Stimulated activated CD4-positive, alpha-beta T cell treated with anti-CD3 and anti-CD28 coated beads, Interleukin-4, amount 100 ng/mL, for 4 hours (primary cell): ENCODE results near the gene EFHC2.

Experiments
- DNase-seq, 2 experiments: peaks; one replicate each; pipeline ENCODE4 v3.0.0-alpha.2; 2020

EFHC2 gene, protein sequence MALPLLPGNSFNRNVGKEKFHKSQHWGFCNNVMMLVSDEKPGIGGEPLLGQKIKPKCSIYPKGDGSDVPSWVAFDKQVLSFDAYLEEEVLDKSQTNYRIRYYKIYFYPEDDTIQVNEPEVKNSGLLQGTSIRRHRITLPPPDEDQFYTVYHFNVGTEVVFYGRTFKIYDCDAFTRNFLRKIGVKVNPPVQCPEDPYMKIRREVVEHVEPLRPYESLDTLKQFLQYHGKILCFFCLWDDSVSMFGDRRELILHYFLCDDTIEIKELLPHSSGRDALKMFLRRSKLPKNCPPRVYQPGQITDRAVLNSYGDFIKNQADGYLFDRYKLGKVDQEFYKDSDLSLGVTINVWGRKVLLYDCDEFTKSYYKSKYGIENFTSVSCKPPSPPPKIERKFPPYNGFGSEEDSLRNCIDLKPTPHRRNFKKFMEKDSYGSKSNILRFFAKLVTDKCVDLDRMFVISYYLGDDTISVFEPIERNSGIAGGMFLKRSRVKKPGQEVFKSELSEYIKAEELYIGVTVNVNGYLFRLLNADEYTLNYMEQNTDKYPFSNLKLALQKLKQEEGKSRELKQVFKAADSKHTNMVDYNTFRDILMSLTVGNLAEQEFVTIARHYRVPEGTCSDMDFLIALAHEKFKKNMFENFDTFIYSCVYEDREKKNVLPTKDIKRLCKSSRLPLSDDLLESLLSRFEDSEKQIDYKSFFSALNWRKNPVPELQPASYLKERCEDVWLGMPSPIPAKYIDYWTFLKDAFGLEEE

DNA sequence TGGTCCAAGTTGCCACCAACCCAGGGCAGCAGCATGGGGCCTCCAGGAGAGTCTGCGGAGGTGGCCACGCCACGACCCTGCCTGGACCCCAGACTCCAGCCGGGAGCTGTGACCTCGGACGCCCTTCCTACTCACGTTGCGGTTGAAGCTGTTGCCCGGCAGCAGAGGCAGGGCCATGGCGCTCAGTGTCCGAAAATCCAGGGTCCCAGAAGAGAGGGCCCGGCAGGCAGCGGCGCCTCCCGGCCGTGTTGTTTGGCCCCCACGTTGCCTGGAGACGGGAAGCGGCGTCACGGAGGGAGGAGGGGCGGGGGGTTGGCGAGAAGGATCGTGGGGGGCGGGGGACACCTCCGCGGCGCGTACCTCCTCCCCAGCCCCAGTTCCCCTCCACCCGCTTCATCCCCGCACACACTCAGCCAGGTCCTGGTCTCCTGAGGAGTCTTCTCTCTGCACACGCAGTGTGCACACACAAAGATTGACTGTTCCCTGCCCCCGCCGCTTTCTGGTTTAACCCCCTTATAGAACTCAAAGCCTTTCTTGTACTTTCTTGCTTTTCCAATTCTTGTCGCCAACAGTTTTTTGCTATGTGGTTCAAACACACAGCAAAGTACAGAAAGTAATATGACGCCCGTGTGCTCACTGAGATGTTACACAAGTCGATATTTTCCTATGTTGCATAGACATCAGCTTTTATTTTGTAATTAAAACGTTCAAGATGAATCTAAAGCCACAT is at the start of gene EFHC2:
TSS of gene EFHC2 (minus strand) at position 261 of the 730 bp plus-strand sequence. CDS start at position 177, 84 bp downstream.
- DNase-seq = peak; percentile 19 to 21

- no peak for DNase-seq
Observed at GRCh38 chrX:44392767-44393166, 49.3 kb upstream of the EFHC2 start.

DNA sequence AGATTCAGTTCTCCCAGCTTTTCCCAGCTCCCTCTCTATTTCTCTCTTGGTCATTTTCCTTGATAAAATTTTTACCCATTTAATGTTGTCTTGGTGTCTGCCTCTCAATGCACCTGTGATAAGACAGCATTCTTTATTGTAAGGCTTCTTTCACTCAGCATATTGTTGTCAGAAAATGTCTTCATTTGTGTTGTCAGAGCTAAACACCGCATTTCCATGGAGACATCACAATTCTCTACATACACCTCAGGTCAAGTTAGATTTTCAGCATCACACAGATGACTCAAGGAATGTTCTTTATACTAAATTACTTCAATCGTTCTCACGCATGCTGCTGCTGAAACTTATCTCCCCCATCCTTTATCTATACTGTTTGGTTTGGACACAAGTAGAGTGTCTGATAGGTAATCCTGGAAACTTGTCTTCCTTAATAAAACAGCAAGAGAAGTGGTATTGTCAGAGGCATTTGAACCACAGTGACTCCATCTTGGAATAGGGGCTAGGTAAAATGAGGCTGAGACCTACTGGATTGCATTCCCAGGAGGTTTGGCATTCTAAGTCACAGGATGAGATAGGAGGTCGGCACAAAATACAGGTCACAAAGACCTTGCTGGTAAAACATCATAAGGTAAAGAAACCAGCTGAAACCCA is 41.3 kb upstream of the EFHC2 start:
- DNase-seq = no peak

DNA sequence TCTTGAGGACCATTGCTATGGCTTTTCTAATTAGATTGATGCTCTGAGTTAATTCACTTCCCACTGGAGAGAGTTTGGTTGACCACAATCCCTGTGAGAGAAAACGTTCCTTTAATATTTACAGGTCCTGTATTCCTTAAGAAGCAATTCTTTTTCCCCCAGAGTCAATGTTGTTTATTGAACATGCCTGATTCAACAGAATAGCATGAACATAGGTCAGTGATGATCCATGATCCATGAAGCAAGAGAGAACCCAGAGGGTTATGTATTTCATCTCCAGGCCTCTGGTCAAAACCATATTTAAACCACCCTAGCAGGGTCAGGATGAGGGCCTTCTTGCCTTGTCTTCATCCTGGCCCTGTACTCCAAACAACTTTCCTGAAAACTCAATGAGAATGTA is 39.4 kb upstream of the EFHC2 start:
- no peak for DNase-seq

- no peak for DNase-seq
Observed at GRCh38 chrX:44352758-44353157, 9.3 kb upstream of the EFHC2 start.

DNA sequence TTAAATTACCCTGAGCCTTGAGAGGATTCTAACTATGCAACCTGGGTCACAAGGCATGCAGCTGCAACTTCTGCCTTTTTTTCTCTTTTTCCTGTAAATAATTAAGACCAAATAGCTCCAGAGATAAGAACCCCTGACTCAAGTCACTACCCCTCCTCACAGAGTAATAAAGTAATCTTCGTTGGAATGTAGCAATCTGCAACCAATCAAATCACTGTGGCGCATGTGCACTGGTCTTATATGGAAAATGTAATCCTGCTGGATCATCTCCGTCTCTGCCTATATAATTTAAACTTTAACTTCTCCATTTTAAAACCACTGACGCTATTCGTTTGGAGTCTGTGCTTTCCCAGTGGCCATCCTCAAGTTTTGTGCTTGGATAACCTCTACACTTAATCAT is 6.1 kb upstream of the EFHC2 start:
- DNase-seq = no peak

DNA sequence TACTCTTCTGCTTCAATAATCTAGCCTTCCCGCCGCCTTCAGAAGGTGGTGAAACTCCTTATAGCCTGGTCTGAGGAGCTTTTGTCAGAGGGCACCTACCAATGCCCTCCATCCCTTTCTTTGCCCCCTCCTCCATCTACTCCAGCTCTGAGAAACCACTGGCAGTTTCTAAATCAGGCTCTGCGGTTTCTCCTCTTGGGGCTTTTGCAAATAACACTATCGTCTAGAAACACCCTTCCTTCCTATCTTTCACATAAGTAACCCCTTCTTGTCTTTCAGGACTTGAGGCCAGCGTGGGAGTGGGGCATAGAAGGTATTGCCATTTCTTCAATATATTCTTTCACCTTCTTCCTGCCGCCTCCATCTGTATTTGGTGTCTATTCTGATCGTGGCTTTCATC is 1.2 kb upstream of the EFHC2 start:
- DNase-seq = no peak

- DNase-seq = peak; percentile 25 to 46
Observed at GRCh38 chrX:44344194-44344593, 722 bp upstream of the EFHC2 start.

- DNase-seq = no peak
Observed at GRCh38 chrX:44342866-44343265, 606 bp downstream of the EFHC2 start.

DNA sequence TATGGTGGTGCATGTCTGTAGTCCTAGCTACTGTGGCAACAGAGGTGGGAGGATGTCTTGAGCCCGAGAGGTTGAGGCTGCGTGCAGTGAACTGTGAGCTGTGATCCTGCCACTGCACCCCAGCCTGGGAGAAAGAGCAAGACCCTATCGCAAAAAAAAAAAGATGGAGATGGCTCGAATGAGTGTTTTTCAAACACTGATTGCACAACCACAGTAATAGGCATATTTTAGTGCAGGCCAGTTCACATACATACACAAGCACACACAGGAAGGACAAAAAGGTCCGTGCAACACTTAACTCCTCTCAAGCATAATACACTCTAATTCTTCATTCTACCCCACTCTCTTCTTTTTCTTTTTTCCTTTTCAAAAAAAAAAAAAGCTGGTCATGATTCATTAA is 5.1 kb downstream of the EFHC2 start:
- DNase-seq = no peak

- no peak for DNase-seq
Observed at GRCh38 chrX:44332437-44332836, 11.0 kb downstream of the EFHC2 start.

DNA sequence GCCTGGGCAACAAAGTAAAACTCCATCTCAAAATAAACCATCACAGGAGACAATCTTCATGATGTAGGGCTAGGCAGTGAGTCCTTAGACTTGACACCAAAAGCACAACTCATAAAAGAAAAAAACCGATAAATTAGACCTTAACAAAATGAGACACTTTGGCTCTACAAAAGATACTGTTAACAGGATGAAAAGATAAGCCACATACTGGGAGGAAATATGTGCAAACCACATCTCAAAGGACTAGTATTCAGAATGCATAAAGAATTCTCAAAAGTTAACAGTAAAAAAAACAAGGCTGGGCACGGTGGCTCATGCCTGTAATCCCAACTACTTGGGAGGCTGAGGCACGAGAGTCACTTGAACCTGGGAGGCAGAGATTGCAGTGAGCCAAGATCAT is 13.2 kb downstream of the EFHC2 start:
- DNase-seq = no peak

GRCh38 chrX:44319550-44319949 is 23.9 kb downstream of the EFHC2 start:
- no peak for DNase-seq

DNA sequence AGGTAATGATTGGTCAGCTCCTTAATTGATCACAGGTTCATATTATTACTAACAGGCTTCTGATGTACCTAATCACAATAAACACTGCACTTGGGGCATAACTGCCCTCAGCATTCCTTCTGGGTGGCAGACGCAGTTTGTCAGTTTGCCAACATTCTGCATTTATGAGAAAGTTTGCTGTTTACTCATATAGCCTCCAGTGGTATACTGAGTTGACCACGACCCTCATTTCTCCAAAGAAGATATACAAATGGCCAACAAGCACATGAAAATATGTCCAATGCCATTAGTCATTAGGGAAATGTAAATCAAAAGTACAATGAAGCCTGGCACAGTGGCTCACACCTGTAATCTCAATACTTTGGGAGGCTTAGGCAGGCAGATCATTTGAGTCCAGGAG is 26.3 kb downstream of the EFHC2 start:
- no peak for DNase-seq

- no peak for DNase-seq
Observed at GRCh38 chrX:44314808-44315207, 28.7 kb downstream of the EFHC2 start.

- no peak for DNase-seq
Observed at GRCh38 chrX:44314259-44314734, 29.2 kb downstream of the EFHC2 start.

DNA sequence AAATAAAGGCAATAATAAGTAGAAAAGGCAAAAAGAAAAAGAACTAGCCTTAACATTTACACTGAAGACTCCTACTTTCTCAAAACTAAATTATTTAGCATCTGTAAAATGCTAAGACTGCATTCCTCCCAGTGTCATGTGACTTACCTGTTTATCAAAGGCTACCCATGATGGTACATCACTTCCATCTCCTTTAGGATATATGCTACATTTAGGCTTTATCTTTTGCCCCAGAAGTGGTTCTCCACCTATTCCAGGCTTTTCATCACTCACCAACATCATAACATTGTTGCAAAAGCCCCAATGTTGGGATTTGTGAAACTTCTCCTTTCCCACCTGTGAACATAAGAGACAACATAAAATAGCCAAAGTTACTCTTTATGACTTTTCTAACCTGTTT is 31.1 kb downstream of the EFHC2 start:
- DNase-seq = no peak

DNA sequence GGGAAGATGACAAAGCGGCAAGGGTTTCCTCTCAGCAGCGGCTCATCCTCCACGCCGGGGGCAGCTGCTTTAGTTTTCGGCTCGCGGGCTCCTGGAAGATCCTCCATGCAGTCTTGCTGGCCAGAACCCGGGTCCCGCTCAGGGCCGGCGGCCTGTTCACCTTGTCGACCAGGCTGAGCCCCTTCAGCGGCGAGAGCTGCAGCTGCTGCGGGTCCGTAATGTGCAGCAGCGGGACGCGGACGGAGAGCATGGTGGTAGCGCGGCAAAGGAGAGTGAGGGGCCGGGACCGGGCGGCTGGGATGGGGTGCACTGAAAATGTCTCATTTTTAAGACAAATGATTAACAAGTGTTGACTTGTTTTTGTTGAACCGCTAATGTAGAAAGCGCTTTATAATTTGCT is 33.2 kb downstream of the EFHC2 start:
- DNase-seq = no peak

DNA sequence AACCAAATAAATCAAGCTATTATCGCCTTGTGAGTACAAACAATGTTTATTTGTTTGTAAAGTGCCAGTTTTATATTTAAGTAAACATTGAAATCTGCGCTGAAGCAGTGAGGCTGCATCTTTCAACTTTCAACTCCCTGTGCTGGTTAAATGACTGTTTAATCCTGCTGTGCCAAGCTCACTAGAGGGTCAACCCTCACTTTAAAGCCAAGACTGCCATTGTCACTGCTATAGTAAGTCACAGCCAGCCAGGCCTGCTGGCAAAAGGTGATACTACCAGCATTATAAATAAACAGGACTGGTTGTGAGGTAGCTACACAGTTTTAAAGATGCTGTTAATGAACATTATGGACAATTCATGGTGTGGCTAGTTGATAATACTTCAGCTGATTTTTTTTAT is 34.6 kb downstream of the EFHC2 start:
- no peak for DNase-seq

GRCh38 chrX:44306356-44306755 is 37.1 kb downstream of the EFHC2 start:
- DNase-seq = no peak

DNA sequence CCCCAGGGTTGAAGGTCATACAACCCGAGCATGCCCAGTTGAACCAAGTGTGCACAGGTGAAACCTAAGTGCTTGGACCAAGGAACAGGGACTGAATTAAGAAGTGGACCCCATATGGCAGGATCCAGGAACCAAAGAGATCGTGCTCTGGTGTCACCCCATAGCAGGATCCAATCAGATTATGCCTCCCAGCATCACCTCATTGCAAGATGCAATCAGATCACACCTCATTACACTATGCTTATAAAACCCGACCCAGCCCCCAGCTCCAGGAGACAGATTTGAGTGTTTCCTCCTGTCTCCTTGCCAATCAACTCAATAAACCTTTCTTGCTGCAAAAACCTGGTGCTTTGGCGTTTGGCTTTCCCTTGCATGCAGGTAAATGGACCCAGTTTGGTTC is 37.6 kb downstream of the EFHC2 start:
- no peak for DNase-seq

DNA sequence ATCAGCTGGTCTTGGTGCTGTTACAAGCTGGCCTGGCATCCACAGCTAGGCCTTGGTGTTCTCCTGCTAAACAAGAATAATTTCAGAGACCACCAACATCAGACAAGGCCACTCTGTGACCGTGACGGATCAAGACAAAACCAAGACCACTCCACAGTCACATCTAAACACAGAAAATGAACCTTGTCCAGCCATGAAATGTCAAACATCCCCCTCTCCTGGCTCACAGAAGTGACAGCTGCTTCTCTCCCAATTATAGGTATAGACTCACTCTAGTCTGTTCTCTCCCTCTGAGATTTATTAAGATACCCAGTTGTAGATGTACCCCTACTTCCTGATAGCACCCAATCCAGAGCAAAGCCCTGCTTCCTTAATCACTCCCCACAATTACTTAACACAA is 40.4 kb downstream of the EFHC2 start:
- DNase-seq = no peak

DNA sequence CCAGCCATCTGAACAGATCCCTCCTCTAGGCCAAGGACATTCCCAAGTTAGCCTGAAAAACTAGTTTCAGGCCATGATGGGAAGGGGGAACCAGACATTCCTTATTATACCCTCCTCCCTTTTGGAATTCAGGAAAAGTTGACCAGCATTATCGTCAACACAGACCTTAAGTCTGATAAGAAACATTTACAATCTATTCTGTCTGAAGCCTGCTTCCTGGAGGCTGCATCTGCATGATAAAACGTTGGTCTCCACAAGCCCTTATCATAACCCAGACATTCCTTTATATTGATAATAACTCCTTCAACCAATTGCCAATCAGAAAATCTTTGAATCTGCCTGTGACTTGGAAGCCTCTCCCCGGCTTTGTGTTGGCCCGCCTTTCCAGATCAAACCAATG is 44.3 kb downstream of the EFHC2 start:
- DNase-seq = no peak
